GM12878 (cell line): ENCODE results near the gene ISCU.

Experiments
- CHD2 ChIP-seq: IDR thresholded peaks from 2 replicates; pipeline ENCODE4 v1.6.1; 2011; ENCODE audit warnings: low read depth, low read length, improper control_type of control experiment, borderline replicate concordance
- CTCF ChIP-seq, 3 experiments: IDR thresholded peaks in 2 of 3; conservative IDR thresholded peaks in 1 of 3; 2 replicates each; pipeline ENCODE4 v1.5.1; 2011; ENCODE audit warnings: low read depth in 3 of 3, low read length in 3 of 3, mild to moderate bottlenecking in 3 of 3, control low read depth in 2 of 3, moderate library complexity in 2 of 3, inconsistent platforms in 1 of 3, mixed read lengths in 1 of 3; ENCODE audit not compliant: control insufficient read depth in 2 of 3, insufficient read depth in 1 of 3; ENCODE audit errors: extremely low read depth in 1 of 3
- PRDM15 ChIP-seq: fragments of 450-650 bp; formaldehyde crosslinking; IDR thresholded peaks from 2 replicates; pipeline ENCODE4 v1.4.0; 2020; ENCODE audit warnings: mild to moderate bottlenecking, moderate library complexity

GRCh38 chr12:108563804-108564151 is 1.4 kb downstream of the ISCU start:
- no peak for TF ChIP-seq CHD2
- TF ChIP-seq PRDM15 (CRISPR knock-in tag): no peak
- TF ChIP-seq CTCF (IDR thresholded peaks at IDR 0.05 in 2 of 3, conservative IDR thresholded peaks at IDR 0.05 in 1 of 3; ENCODE audit: control insufficient read depth in 2 of 3, extremely low read depth in 1 of 3, insufficient read depth in 1 of 3, low read depth in 3 of 3, low read length in 3 of 3): no peak
